Bronchial epithelial cell (primary cell): ENCODE measurements around the gene NELFB. TPM values are rescaled to one million over a fixed set of nuclear protein-coding genes. Genes with fewer than 3 reads are reported as not detected.

ENCODE experiments used
- DNase-seq: peaks from one replicate; pipeline ENCODE4 v3.0.0-alpha.2; 2010; ENCODE audit warnings: low read depth
- FAIRE-seq: peaks from 2 replicates; lab custom pipeline; 2011; peaks lifted over from hg19 to GRCh38; lab: Jason Lieb, UNC
- H3K27me3 ChIP-seq: 2 replicates; pipeline ENCODE4 v1.5.1; 2011; ENCODE audit warnings: low read length; ENCODE audit not compliant: control insufficient read depth, insufficient read depth
- H3K36me3 ChIP-seq: 2 replicates; pipeline ENCODE4 v1.5.1; 2011; ENCODE audit warnings: low read length; ENCODE audit not compliant: control insufficient read depth, insufficient read depth
- H3K4me3 ChIP-seq: 2 replicates; pipeline ENCODE4 v1.5.1; 2011; ENCODE audit warnings: mild to moderate bottlenecking, low read depth, low read length, control low read depth
- CTCF ChIP-seq: IDR thresholded peaks from 2 replicates; pipeline ENCODE4 v1.5.1; 2011; ENCODE audit warnings: mild to moderate bottlenecking, moderate library complexity, low read length, control low read depth, inconsistent platforms; ENCODE audit not compliant: insufficient read depth, severe bottlenecking
- total RNA-seq: library from RNA; depleted of rRNA; stranded (reverse); fragments of >200 nt; gene quantifications from 2 replicates; pipeline ENCODE4 v1.2.1, GENCODE V29; 2014

The NELFB gene
- total RNA-seq, 1 donor from 2014 or later, result 67.9 TPM

DNA sequence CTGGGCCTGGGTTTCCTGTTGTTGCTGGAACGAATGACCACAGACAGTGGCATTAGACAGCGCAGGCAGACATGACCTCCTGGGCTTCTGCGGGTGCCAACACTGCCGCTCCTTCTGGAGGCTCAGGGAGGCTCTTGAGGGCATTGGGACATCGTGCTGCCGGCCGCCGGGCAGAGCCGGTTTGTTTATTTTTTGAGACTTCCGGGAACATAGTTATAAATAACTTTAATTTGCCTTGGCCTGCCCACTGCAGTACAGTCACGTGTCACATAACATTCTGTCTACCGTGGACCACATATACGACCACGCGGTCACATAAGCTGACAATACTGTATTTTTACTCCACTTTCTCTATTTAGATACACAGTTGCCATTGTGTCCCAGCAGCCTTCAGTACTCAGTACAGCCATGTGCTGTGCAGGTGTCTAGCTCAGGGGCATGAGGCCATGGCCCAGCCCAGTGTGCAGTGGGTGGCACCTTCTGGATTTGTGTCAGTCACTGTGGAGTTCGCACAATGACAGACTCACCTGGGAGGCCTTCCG, 14.2 kb downstream of the NELFB start:
- peaks cover 25% of the 10 kb centered on the region for H3K36me3 ChIP-seq
- DNase-seq, result peak; percentile 48
- H3K27me3 ChIP-seq, result no peaks in the 10 kb centered on the region
- no peak overlapping the region for H3K4me3 ChIP-seq
- no peak for FAIRE-seq
- TF ChIP-seq CTCF, result no peak

DNA sequence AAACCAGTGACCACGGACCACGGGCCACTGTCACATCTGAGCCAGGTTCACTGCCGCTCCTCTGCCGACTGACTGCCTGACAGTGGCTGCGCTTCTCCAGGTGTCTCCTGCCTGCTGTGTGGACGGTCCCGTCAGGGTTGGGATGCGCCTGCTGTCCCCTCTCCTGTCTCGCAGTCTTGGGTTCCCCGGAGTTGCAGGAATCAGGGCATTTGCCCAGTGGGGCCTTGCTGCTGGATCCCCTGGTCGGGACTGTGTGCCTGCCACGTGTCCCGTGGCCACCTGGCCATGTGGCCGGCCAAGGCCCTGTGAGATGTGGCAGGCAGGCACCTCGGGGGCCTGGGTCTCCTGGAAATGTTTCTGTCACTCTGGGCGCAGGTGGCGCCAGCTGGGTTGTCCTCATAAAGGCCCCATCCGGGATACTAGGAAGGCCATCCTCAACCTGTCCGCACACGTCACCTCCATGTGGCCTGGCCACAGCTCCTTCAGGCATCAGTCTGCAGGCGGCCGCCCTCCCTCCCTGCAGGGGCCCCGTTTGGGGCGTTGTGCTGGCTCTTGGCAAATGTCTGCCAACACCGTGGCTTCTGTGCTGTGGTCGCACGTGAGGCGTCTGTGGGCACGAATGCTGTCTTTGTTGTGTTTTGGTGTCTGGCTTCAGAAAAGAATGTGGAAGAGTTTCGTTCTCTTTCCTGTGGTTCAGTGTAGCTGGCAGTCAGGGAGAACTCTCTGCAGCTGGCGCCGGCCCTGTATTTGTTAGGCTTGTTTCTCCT, 16.0 kb downstream of the NELFB start:
- no peak for DNase-seq
- peaks cover 20% of the 10 kb centered on the region for H3K36me3 ChIP-seq
- no peak for FAIRE-seq
- no peak overlapping the region for H3K4me3 ChIP-seq
- H3K27me3 ChIP-seq, result no peaks in the 10 kb centered on the region
- no peak for TF ChIP-seq CTCF

DNA sequence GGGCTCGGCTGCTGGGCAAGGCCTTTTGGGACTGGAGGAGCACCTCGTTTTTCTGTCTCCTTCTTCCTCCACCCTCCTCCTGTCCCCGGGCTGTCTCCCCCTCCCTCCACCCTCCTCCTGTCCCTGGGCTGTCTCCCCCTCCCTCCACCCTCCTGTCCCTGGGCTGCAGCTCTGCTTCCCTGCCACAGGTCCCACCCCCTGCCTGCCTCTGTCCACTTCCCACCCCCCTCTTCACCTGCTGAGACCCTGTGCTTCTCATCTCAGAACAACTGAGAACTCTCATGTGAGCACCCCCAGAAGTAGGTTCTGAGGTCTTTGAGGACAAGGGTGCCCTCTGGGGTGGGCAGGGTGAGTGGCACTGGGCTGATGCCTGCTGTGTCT, 16.6 kb downstream of the NELFB start:
- no peak for FAIRE-seq
- no peak for DNase-seq
- Histone ChIP-seq H3K27me3 (no peaks in the 10 kb centered on the region), H3K4me3 (no peak overlapping the region), H3K36me3 (peaks cover 19% of the 10 kb centered on the region)
- no peak for TF ChIP-seq CTCF

DNA sequence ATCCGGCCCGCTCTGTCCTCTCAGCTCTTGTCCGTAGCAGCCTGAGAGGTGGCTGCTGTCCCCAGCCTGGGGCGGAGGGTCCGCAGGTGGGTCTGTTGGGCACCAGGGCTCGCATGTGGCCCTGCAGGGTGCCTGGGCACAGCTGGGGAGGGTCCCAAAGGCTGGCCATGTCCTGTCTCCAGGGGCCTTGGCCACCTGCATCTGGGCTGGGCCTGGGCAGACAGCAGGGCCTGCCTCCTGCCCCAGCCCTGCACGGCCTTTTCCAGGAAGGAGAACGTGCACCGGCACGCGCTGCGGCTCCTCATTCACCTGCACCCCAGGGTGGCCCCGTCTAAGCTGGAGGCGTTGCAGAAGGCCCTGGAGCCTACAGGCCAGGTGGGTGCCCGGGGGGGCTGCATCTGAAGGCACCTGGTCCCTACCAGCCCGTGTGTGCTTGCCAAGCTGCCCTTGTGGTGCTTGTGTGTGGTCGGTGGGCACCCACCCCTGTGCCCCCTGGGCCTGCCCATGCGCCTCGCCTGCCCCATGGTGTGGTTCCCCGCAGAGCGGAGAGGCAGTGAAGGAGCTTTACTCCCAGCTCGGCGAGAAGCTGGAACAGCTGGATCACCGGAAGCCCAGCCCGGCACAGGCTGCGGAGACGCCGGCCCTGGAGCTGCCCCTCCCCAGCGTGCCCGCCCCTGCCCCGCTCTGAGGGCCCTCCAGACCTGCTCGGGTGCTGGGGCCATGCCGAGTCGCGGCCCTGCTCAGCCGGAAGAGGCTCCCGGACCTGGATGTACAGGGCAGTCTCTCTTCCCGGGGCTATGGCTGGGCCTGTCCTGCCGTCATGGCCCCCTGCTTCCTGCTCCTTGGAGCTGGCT, 17.3 kb downstream of the NELFB start:
- Histone ChIP-seq H3K36me3 (peaks cover 15% of the 10 kb centered on the region), H3K4me3 (no peak overlapping the region), H3K27me3 (no peaks in the 10 kb centered on the region)
- DNase-seq (no peak), FAIRE-seq (no peak)
- TF ChIP-seq CTCF, result no peak

DNA sequence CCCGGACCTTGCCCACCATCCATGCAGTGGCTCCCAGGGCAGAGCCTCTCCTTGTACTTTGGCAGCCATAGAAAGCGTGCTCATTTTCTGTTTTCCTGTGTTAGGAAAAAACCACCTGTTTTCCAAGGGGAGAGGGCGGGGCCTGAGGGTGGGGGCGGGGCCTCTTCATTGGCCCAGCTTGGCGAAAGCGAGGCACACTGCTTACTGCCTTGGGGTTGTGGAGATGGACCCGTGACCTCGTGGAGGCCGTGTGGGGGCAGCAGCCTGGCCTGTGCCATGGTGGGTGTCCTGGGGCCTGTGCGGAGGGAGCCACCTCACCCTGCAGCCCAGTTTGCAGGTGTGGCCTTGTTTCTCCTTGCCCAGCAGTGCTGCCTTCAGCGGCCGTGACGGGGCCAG, 18.0 kb downstream of the NELFB start:
- DNase-seq (no peak), FAIRE-seq (no peak)
- no peak overlapping the region for H3K4me3 ChIP-seq
- no peaks in the 10 kb centered on the region for H3K27me3 ChIP-seq
- no peak for TF ChIP-seq CTCF
- peaks cover 13% of the 10 kb centered on the region for H3K36me3 ChIP-seq
